CD4-positive, alpha-beta T cell treated with Interleukin-15 for 4 hours (primary cell): ENCODE data around the gene NEURL2.

Experiments
- DNase-seq: peaks from one replicate; pipeline ENCODE4 v3.0.0-alpha.2; 2020; ENCODE audit warnings: low spot score

NEURL2 gene

DNA sequence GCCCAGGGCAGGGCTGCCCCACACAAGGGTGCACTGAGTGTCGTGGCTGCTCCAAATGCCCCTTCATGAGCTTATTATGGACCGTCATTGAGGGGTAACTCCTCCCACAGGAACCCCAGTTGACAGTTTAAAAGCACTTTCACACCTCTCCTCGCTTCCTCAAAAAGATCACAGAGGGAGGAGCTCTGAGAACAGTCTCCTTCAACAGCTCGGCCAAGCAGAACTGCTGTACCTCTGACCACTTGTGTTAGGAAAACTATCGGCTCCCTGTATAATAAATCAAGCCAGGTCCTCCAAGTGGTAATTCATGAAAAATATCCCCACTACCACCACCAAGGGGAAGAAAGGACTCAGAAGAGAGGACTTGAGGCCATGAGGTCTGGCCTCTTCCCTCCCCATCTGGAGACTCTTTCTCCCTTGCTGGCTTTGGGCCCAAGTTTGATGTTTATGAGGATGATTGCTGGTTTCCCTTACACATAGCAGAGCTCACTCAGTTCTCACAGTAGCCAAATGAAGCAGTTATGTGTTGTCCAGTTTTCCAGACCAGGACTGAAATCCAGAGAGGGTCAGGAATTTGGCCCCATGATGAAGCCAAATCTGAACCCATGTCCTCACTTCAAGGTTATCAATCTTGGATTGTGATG lies 48.7 kb downstream of the NEURL2 start:
- no peak for DNase-seq

GRCh38 chr20:45841407-45842129 lies 49.4 kb downstream of the NEURL2 start:
- DNase-seq: no peak

GRCh38 chr20:45840700-45841198 lies 50.3 kb downstream of the NEURL2 start:
- DNase-seq: no peak
